Measurements from ENCODE around the gene SLC35F3. TPM values are rescaled to one million over a fixed set of nuclear protein-coding genes. Genes with fewer than 3 reads are reported as not detected.

Gene SLC35F3
- polyA plus RNA-seq, 1 of the 3 experiments (the other 2 are of a cell fraction), result 0.87 TPM

DNA sequence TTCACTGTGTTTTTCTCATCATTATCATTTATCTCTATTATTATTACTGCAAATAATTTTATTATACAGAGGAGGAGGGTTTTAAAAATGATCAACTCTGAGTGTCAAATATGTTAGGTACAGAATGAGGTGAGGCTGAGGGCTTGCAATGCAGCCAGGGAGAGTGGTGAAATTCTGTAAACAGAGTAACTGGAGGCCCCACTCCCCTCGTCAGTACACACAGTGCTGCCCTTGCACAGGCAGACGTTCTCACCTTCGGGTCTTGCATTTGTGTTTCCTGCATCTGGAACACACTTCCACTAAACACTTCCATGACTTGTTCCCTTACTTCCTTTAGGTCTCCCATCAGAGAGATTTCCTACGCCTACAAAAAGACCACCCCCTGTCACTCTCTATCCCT is 444.5 kb downstream of the SLC35F3 start:
- no peak overlapping the region for H3K27ac ChIP-seq (ENCODE audit: low read depth in 2 of 2, low read length in 1 of 2)
- H3K9ac ChIP-seq, result no peak overlapping the region
- no peaks in the 10 kb centered on the region for H3K9me3 ChIP-seq
- H3K27me3 ChIP-seq (ENCODE audit: insufficient read depth), result no peaks in the 10 kb centered on the region
- H3K4me2 ChIP-seq, result no peak overlapping the region
- no peaks in the 10 kb centered on the region for H3K79me2 ChIP-seq (ENCODE audit: insufficient read depth)
- no peak for TF ChIP-seq RFX5 (IDR thresholded peaks at IDR 0.05; ENCODE audit: low read length)
- no peak for TF ChIP-seq NRF1 (IDR thresholded peaks at IDR 0.05; ENCODE audit: low read depth, low read length)
- TF ChIP-seq YY1 (IDR thresholded peaks at IDR 0.05; ENCODE audit: low read depth), result no peak
- no peak for TF ChIP-seq GATA2 (CRISPR knock-in tag; IDR thresholded peaks at IDR 0.05)
- no peak for TF ChIP-seq TCF12 (IDR thresholded peaks at IDR 0.05)
- TF ChIP-seq, protein P1, sequence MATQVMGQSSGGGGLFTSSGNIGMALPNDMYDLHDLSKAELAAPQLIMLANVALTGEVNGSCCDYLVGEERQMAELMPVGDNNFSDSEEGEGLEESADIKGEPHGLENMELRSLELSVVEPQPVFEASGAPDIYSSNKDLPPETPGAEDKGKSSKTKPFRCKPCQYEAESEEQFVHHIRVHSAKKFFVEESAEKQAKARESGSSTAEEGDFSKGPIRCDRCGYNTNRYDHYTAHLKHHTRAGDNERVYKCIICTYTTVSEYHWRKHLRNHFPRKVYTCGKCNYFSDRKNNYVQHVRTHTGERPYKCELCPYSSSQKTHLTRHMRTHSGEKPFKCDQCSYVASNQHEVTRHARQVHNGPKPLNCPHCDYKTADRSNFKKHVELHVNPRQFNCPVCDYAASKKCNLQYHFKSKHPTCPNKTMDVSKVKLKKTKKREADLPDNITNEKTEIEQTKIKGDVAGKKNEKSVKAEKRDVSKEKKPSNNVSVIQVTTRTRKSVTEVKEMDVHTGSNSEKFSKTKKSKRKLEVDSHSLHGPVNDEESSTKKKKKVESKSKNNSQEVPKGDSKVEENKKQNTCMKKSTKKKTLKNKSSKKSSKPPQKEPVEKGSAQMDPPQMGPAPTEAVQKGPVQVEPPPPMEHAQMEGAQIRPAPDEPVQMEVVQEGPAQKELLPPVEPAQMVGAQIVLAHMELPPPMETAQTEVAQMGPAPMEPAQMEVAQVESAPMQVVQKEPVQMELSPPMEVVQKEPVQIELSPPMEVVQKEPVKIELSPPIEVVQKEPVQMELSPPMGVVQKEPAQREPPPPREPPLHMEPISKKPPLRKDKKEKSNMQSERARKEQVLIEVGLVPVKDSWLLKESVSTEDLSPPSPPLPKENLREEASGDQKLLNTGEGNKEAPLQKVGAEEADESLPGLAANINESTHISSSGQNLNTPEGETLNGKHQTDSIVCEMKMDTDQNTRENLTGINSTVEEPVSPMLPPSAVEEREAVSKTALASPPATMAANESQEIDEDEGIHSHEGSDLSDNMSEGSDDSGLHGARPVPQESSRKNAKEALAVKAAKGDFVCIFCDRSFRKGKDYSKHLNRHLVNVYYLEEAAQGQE (IDR thresholded peaks at IDR 0.05; ENCODE audit: low read depth, low read length), result no peak
- TF ChIP-seq NFIC (IDR thresholded peaks at IDR 0.05; ENCODE audit: borderline replicate concordance), result no peak
- TF ChIP-seq RCOR1 (IDR thresholded peaks at IDR 0.05; ENCODE audit: low read length), result no peak
- no peak for TF ChIP-seq FOXJ3 (CRISPR knock-in tag; IDR thresholded peaks at IDR 0.05)
- TF ChIP-seq, protein P2, sequence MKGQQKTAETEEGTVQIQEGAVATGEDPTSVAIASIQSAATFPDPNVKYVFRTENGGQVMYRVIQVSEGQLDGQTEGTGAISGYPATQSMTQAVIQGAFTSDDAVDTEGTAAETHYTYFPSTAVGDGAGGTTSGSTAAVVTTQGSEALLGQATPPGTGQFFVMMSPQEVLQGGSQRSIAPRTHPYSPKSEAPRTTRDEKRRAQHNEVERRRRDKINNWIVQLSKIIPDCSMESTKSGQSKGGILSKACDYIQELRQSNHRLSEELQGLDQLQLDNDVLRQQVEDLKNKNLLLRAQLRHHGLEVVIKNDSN (IDR thresholded peaks at IDR 0.05; ENCODE audit: borderline replicate concordance, low read depth), result no peak
- TF ChIP-seq, protein P3, sequence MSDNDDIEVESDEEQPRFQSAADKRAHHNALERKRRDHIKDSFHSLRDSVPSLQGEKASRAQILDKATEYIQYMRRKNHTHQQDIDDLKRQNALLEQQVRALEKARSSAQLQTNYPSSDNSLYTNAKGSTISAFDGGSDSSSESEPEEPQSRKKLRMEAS (IDR thresholded peaks at IDR 0.05; ENCODE audit: low read depth), result no peak
- TF ChIP-seq JUND (IDR thresholded peaks at IDR 0.05), result no peak
- no peak for TF ChIP-seq MXI1 (IDR thresholded peaks at IDR 0.05; ENCODE audit: low read depth, low read length)
- TF ChIP-seq RAD21 (IDR thresholded peaks at IDR 0.05; ENCODE audit: low read length), result no peak
- TF ChIP-seq, protein P4, sequence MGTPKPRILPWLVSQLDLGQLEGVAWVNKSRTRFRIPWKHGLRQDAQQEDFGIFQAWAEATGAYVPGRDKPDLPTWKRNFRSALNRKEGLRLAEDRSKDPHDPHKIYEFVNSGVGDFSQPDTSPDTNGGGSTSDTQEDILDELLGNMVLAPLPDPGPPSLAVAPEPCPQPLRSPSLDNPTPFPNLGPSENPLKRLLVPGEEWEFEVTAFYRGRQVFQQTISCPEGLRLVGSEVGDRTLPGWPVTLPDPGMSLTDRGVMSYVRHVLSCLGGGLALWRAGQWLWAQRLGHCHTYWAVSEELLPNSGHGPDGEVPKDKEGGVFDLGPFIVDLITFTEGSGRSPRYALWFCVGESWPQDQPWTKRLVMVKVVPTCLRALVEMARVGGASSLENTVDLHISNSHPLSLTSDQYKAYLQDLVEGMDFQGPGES (IDR thresholded peaks at IDR 0.05; ENCODE audit: low read depth, low read length), result no peak
- TF ChIP-seq EZH2phosphoT487 (IDR thresholded peaks at IDR 0.05; ENCODE audit: borderline replicate concordance, low read depth), result no peak
- TF ChIP-seq, protein P5, sequence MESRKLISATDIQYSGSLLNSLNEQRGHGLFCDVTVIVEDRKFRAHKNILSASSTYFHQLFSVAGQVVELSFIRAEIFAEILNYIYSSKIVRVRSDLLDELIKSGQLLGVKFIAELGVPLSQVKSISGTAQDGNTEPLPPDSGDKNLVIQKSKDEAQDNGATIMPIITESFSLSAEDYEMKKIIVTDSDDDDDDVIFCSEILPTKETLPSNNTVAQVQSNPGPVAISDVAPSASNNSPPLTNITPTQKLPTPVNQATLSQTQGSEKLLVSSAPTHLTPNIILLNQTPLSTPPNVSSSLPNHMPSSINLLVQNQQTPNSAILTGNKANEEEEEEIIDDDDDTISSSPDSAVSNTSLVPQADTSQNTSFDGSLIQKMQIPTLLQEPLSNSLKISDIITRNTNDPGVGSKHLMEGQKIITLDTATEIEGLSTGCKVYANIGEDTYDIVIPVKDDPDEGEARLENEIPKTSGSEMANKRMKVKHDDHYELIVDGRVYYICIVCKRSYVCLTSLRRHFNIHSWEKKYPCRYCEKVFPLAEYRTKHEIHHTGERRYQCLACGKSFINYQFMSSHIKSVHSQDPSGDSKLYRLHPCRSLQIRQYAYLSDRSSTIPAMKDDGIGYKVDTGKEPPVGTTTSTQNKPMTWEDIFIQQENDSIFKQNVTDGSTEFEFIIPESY (IDR thresholded peaks at IDR 0.05; ENCODE audit: borderline replicate concordance, low read depth), result no peak
- H2AFZ ChIP-seq (ENCODE audit: low read depth), result no peak overlapping the region
- 75% methylated on average over 4 of the region's 4 CpGs for WGBS (ENCODE audit: low lambda C conversion rate)
- no peak overlapping the region for H3K4me3 ChIP-seq (ENCODE audit: low read depth in 2 of 2, low read length in 1 of 2)
- no peaks in the 10 kb centered on the region for H3K36me3 ChIP-seq (replicated peaks in 1 of 2; ENCODE audit: control insufficient read depth in 1 of 2, insufficient read depth in 2 of 2, low read length in 1 of 2)
- no peaks in the 10 kb centered on the region for H4K20me1 ChIP-seq (ENCODE audit: insufficient read depth)
- CTCF ChIA-PET, result no interaction called here
- H3K9me2 ChIP-seq, result no peaks in the 10 kb centered on the region
- H3K4me1 ChIP-seq (ENCODE audit: control insufficient read depth in 1 of 2, insufficient read depth in 2 of 2, low read depth in 1 of 2, low read length in 1 of 2), result no peaks in the 10 kb centered on the region
- POLR2A ChIA-PET, result no interaction called here
- H3F3A ChIP-seq (replicated peaks; ENCODE audit: insufficient read depth), result no peaks in the 10 kb centered on the region
- DNase-seq, result no peak

All from SK-N-SH (cell line).